ENCODE measurements around the gene CDC7.

The CDC7 gene

GRCh38 chr1:91545506-91546300 is 45.1 kb downstream of the CDC7 start:
- no peaks in the 10 kb centered on the region for H3K9me3 ChIP-seq (ENCODE audit: control insufficient read depth, insufficient read depth, low read length)
- H3K27ac ChIP-seq (ENCODE audit: low read depth, low read length) = no peak overlapping the region
- no peaks in the 10 kb centered on the region for H3K79me2 ChIP-seq (ENCODE audit: control insufficient read depth, low read length)
- H3K4me2 ChIP-seq (ENCODE audit: low read length) = no peak overlapping the region
- no peak overlapping the region for H3K4me3 ChIP-seq (ENCODE audit: low read length)
- no peak for TF ChIP-seq CTCF (IDR thresholded peaks at IDR 0.05; ENCODE audit: low read depth, low read length, poor library complexity, severe bottlenecking)
- H3K36me3 ChIP-seq (ENCODE audit: control insufficient read depth, low read length) = no peaks in the 10 kb centered on the region
- H3K4me1 ChIP-seq (ENCODE audit: control insufficient read depth, low read length) = peaks cover 13% of the 10 kb centered on the region
- H3F3A ChIP-seq (ENCODE audit: control insufficient read depth, insufficient read depth) = no peaks in the 10 kb centered on the region
- no peaks in the 10 kb centered on the region for H3K9me2 ChIP-seq (replicated peaks; ENCODE audit: control insufficient read depth, low read length)
- H4K20me1 ChIP-seq (ENCODE audit: control insufficient read depth, insufficient read depth, low read depth, low read length) = no peaks in the 10 kb centered on the region
- H3K27me3 ChIP-seq (ENCODE audit: control insufficient read depth, low read length) = peaks cover 3% of the 10 kb centered on the region; the same call in 1 of the 2 replicates

- Histone ChIP-seq H3K4me2 (ENCODE audit: low read length) (no peak overlapping the region), H3K36me3 (ENCODE audit: control insufficient read depth, low read length) (no peaks in the 10 kb centered on the region), H4K20me1 (ENCODE audit: control insufficient read depth, insufficient read depth, low read depth, low read length) (no peaks in the 10 kb centered on the region), H3K79me2 (ENCODE audit: control insufficient read depth, low read length) (no peaks in the 10 kb centered on the region), H3K9me2 (replicated peaks; ENCODE audit: control insufficient read depth, low read length) (no peaks in the 10 kb centered on the region), H3F3A (ENCODE audit: control insufficient read depth, insufficient read depth) (no peaks in the 10 kb centered on the region), H3K4me1 (ENCODE audit: control insufficient read depth, low read length) (peaks cover 13% of the 10 kb centered on the region), H3K9me3 (ENCODE audit: control insufficient read depth, insufficient read depth, low read length) (no peaks in the 10 kb centered on the region), H3K27me3 (ENCODE audit: control insufficient read depth, low read length) (peaks cover 2% of the 10 kb centered on the region; the same call in 1 of the 2 replicates), H3K27ac (ENCODE audit: low read depth, low read length) (no peak overlapping the region), H3K4me3 (ENCODE audit: low read length) (no peak overlapping the region)
- TF ChIP-seq CTCF (IDR thresholded peaks at IDR 0.05; ENCODE audit: low read depth, low read length, poor library complexity, severe bottlenecking) (no peak), EZH2phosphoT487 (IDR thresholded peaks at IDR 0.05; ENCODE audit: borderline replicate concordance, low read length) (no peak)
Measured at GRCh38 chr1:91546301-91546581, 45.6 kb downstream of the CDC7 start.

GRCh38 chr1:91546876-91547275 is 46.2 kb downstream of the CDC7 start:
- no peaks in the 10 kb centered on the region for H3K9me3 ChIP-seq (ENCODE audit: control insufficient read depth, insufficient read depth, low read length)
- no peaks in the 10 kb centered on the region for H3K36me3 ChIP-seq (ENCODE audit: control insufficient read depth, low read length)

More at GRCh38 chr1:91546876-91547275, 46.2 kb downstream of the CDC7 start:
- no peaks in the 10 kb centered on the region for H4K20me1 ChIP-seq (ENCODE audit: control insufficient read depth, insufficient read depth, low read depth, low read length)
- no peak for TF ChIP-seq EZH2phosphoT487 (IDR thresholded peaks at IDR 0.05; ENCODE audit: borderline replicate concordance, low read length)
- no peak for TF ChIP-seq CTCF (IDR thresholded peaks at IDR 0.05; ENCODE audit: low read depth, low read length, poor library complexity, severe bottlenecking)
- no peak overlapping the region for H3K27ac ChIP-seq (ENCODE audit: low read depth, low read length)
- no peaks in the 10 kb centered on the region for H3K79me2 ChIP-seq (ENCODE audit: control insufficient read depth, low read length)
- no peaks in the 10 kb centered on the region for H3K9me2 ChIP-seq (replicated peaks; ENCODE audit: control insufficient read depth, low read length)
- no peaks in the 10 kb centered on the region for H3K27me3 ChIP-seq (ENCODE audit: control insufficient read depth, low read length)
- no peaks in the 10 kb centered on the region for H3F3A ChIP-seq (ENCODE audit: control insufficient read depth, insufficient read depth)
- peaks cover 13% of the 10 kb centered on the region for H3K4me1 ChIP-seq (ENCODE audit: control insufficient read depth, low read length)
- H3K4me2 ChIP-seq (ENCODE audit: low read length) = no peak overlapping the region
- no peak overlapping the region for H3K4me3 ChIP-seq (ENCODE audit: low read length)
